Smooth muscle cell (in vitro differentiated cells): ENCODE data around the gene RABGAP1L. TPM values are rescaled to one million over a fixed set of nuclear protein-coding genes. Genes with fewer than 3 reads are reported as not detected.

Experiments
- DNase-seq: peaks from one replicate; lab custom pipeline; 2025; ENCODE audit not compliant: unreplicated experiment; lab: John Stamatoyannopoulos, UW
- H2AFZ ChIP-seq: fragments of 200-600 bp; sonication (generic); 2 replicates; pipeline ENCODE4 v1.6.0; 2016; ENCODE audit warnings: antibody characterized with exemption, low read depth, mild to moderate bottlenecking
- H3F3A ChIP-seq: fragments of 200-600 bp; sonication (generic); 2 replicates; pipeline ENCODE4 v1.6.0; 2017; ENCODE audit warnings: antibody characterized with exemption, low read depth
- H3K27ac ChIP-seq: fragments of 200-600 bp; sonication (generic); 2 replicates; pipeline ENCODE4 v1.5.1; 2016; ENCODE audit warnings: low read depth, mild to moderate bottlenecking
- H3K27me3 ChIP-seq: fragments of 200-600 bp; sonication (generic); 2 replicates; pipeline ENCODE4 v1.6.1; 2016; ENCODE audit warnings: low read depth, mild to moderate bottlenecking
- H3K36me3 ChIP-seq: fragments of 200-600 bp; sonication (generic); 2 replicates; pipeline ENCODE4 v1.5.1; 2016; ENCODE audit warnings: low read depth
- H3K4me1 ChIP-seq: fragments of 200-600 bp; sonication (generic); 2 replicates; pipeline ENCODE4 v1.5.1; 2016; ENCODE audit warnings: low read depth
- H3K4me2 ChIP-seq: fragments of 200-600 bp; sonication (generic); 2 replicates; pipeline ENCODE4 v1.6.0; 2016; ENCODE audit warnings: mild to moderate bottlenecking
- H3K4me3 ChIP-seq: fragments of 200-600 bp; sonication (generic); 2 replicates; pipeline ENCODE4 v1.5.1; 2016; ENCODE audit warnings: mild to moderate bottlenecking
- H3K79me2 ChIP-seq: fragments of 200-600 bp; sonication (generic); 2 replicates; pipeline ENCODE4 v1.6.0; 2016; ENCODE audit warnings: low read depth, mild to moderate bottlenecking
- H3K9ac ChIP-seq: fragments of 200-600 bp; sonication (generic); 2 replicates; pipeline ENCODE4 v1.6.0; 2016; ENCODE audit warnings: low read depth
- H3K9me3 ChIP-seq: fragments of 200-600 bp; sonication (generic); replicated peaks from 2 replicates; pipeline ENCODE4 v1.5.1; 2016; ENCODE audit warnings: low read depth
- H4K20me1 ChIP-seq: fragments of 200-600 bp; sonication (generic); 2 replicates; pipeline ENCODE4 v1.6.0; 2016; ENCODE audit warnings: low read depth
- CTCF ChIP-seq: fragments of 200-600 bp; sonication (generic); IDR thresholded peaks from 2 replicates; pipeline ENCODE4 v1.5.1; 2017; ENCODE audit warnings: borderline replicate concordance, mild to moderate bottlenecking, antibody characterized with exemption; ENCODE audit not compliant: insufficient read depth, poor library complexity, severe bottlenecking
- WGBS: methylation state at CpG from one replicate; pipeline ENCODE4 v1.1.7; 2016; ENCODE audit warnings: low lambda C conversion rate; 5-methylcytosine and 5-hydroxymethylcytosine counted together
- polyA plus RNA-seq: library from polyadenylated mRNA; unstranded; fragments of >200 nt; fragmentation: Nextera tagmentation; extraction: Ambion mirVana; gene quantifications from 2 replicates; pipeline ENCODE4 v1.2.1, GENCODE V29; 2016
- total RNA-seq: library from RNA; depleted of rRNA; stranded (reverse); fragments of >200 nt; gene quantifications from 2 replicates; pipeline ENCODE4 v1.2.3, GENCODE V29; 2014

RABGAP1L gene
- total and polyA plus RNA-seq, 2 experiments from 2014 or later, result 4.8 to 24.7 TPM

- Histone ChIP-seq H3K4me3 (no peak overlapping the region), H4K20me1 (peaks cover 10% of the 10 kb centered on the region), H3K27me3 (no peaks in the 10 kb centered on the region), H3K36me3 (no peaks in the 10 kb centered on the region), H3K4me2 (no peak overlapping the region), H3F3A (no peaks in the 10 kb centered on the region), H3K79me2 (no peaks in the 10 kb centered on the region), H2AFZ (no peak overlapping the region), H3K27ac (no peak overlapping the region), H3K4me1 (no peaks in the 10 kb centered on the region), H3K9ac (no peak overlapping the region), H3K9me3 (no peaks in the 10 kb centered on the region)
- no peak for DNase-seq
- TF ChIP-seq CTCF, result no peak
Observed at GRCh38 chr1:174198202-174198601, 38.9 kb downstream of the RABGAP1L start.

- H2AFZ ChIP-seq, result no peak overlapping the region
- H3K4me2 ChIP-seq, result no peak overlapping the region
- H3K27me3 ChIP-seq, result no peaks in the 10 kb centered on the region
- DNase-seq, result no peak
- H3K79me2 ChIP-seq, result peaks cover 5% of the 10 kb centered on the region
- peaks cover 10% of the 10 kb centered on the region for H4K20me1 ChIP-seq
- H3K4me1 ChIP-seq, result no peaks in the 10 kb centered on the region
- no peak overlapping the region for H3K9ac ChIP-seq
- no peaks in the 10 kb centered on the region for H3K9me3 ChIP-seq
- no peaks in the 10 kb centered on the region for H3K36me3 ChIP-seq
- H3K4me3 ChIP-seq, result no peak overlapping the region
- H3K27ac ChIP-seq, result no peak overlapping the region
- no peaks in the 10 kb centered on the region for H3F3A ChIP-seq
- TF ChIP-seq CTCF, result no peak
- WGBS, result 92% methylated on average over 4 of the region's 4 CpGs
Observed at GRCh38 chr1:174200746-174201145, 41.4 kb downstream of the RABGAP1L start.

- H3K27ac ChIP-seq, result no peak overlapping the region
- DNase-seq, result no peak
- H3K4me3 ChIP-seq, result no peak overlapping the region
- H3F3A ChIP-seq, result no peaks in the 10 kb centered on the region
- no peak overlapping the region for H3K9ac ChIP-seq
- H2AFZ ChIP-seq, result no peak overlapping the region
- no peaks in the 10 kb centered on the region for H3K4me1 ChIP-seq
- H4K20me1 ChIP-seq, result peaks cover 8% of the 10 kb centered on the region
- H3K4me2 ChIP-seq, result no peak overlapping the region
- no peaks in the 10 kb centered on the region for H3K9me3 ChIP-seq
- H3K79me2 ChIP-seq, result peaks cover 14% of the 10 kb centered on the region
- 78% methylated on average over 7 of the region's 7 CpGs for WGBS
- no peaks in the 10 kb centered on the region for H3K36me3 ChIP-seq
- no peaks in the 10 kb centered on the region for H3K27me3 ChIP-seq
- TF ChIP-seq CTCF, result no peak
Observed at GRCh38 chr1:174204697-174205308, 45.5 kb downstream of the RABGAP1L start.

GRCh38 chr1:174206148-174206836 lies 47.0 kb downstream of the RABGAP1L start:
- Histone ChIP-seq H3K9me3 (no peaks in the 10 kb centered on the region), H3K4me3 (no peak overlapping the region), H3K27me3 (no peaks in the 10 kb centered on the region), H3F3A (no peaks in the 10 kb centered on the region), H3K4me1 (no peaks in the 10 kb centered on the region), H3K9ac (no peak overlapping the region), H4K20me1 (peaks cover 8% of the 10 kb centered on the region), H2AFZ (no peak overlapping the region), H3K27ac (no peak overlapping the region), H3K36me3 (no peaks in the 10 kb centered on the region), H3K79me2 (peaks cover 14% of the 10 kb centered on the region), H3K4me2 (no peak overlapping the region)
- no peak for TF ChIP-seq CTCF
- DNase-seq, result no peak
- WGBS, result 90% methylated on average over 5 of the region's 5 CpGs
